HG02852 (cell line): ENCODE measurements around the gene BAG3.
A peak's percentile ranks its signal among the peaks of the same experiment; 100 is the strongest.
"Not testable (repeated sequence)": the region's sequence is repeated elsewhere in the genome, so short reads cannot be mapped to it uniquely, and the experiment has no call there.

Source experiments
- ATAC-seq: cut with Tn5 transposase; IDR thresholded peaks from one replicate; pipeline ENCODE4 v1.9.1; 2021; ENCODE audit warnings: mild to moderate bottlenecking, moderate library complexity; ENCODE audit not compliant: unreplicated experiment

Gene BAG3

DNA sequence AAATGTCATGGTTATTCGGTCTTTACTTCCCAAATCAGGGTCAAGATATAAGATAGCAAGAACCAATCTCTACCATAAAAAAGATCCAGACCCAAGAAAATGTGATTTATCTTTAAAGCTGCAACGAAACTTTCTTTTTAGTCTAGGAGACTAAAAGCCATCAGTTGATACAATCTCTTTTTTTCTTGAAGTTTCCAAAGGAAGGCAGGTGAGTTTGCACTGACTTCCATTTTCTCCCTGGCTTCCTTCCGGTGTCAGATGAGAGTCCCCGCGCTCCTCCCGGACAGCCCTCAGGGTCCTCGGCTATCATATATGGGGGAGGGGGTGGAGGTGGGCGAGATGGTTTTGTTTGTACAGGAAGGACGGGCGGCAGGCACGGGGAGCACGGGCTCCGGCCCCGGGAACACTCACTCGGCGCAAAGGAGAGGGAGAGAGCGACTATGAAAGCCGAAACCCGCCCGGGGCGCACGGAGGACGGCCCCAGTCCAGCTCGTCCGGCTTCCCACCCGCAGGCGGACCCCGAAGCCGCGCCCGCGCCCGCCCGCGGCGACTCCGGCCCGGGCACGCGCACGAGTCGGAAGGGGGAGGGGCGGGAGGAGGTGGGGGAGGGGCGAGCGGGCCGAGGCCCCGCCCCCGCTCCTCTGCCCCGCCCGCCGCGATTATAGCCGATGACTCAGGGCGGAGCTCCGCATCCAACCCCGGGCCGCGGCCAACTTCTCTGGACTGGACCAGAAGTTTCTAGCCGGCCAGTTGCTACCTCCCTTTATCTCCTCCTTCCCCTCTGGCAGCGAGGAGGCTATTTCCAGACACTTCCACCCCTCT is at the start of gene BAG3:
Gene BAG3 (plus strand): TSS at position 689 of the 822 bp plus-strand sequence. CDS start 296 bp downstream, outside the sequence.
- ATAC-seq: peak; percentile 70

DNA sequence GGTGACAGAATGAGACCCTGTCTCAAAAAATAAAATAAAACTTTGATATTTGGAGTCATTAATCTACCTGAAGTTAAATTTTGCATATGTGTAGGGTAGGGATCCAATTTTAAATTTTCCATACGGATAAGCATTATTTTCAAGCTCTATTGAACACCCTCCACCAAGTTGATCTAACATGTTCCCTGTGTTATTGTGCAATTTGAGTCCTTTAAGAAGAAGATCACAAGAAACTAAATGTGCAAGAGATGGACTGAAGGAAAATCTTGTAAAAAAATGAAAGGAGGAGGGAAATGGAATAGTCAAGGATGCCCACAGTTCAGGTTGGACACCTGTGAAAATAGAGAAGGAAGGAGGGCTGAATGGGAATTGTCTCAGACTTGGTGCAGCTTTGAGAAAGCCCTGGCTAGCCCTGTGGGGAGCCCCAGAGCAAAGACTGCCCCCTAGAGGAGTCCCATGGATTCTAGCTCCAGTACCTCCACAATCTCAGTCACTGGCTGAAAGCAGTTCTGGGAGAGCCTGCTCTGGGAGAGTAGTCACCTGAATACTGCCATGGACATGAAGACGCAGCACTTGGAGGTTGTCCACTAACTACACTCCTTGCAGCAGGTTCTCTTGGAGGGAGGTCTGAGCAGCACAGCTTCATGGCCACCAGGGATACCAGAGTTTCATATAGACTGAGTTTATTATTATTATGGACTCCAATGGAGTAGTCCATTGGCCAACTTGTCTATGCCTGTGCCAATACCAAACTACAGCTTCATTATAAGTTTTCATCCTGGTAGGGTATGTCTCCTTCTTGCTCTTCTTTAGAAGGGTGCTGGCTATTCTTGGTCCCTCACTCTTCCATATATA is 48.7 kb upstream of the BAG3 start:
- no peak for ATAC-seq

DNA sequence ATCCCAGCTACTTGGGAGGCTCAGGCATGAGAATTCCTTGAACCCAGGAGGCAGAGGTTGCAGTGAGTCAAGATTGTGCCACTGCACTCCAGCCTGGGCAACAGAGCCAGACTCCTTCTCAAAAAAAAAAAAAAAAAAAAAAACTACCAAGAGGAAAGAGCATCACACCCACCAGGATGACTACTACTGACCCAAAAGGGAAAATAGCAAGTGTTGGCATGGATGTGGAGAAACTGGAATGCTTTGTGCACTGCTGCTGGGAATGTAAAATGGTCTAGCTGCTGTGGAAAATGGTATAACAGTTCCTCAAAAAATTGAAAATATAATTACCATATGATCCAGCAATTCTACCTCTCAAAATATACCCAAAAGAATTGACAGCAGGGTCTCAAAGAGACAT is 46.7 kb upstream of the BAG3 start:
- ATAC-seq: no peak

DNA sequence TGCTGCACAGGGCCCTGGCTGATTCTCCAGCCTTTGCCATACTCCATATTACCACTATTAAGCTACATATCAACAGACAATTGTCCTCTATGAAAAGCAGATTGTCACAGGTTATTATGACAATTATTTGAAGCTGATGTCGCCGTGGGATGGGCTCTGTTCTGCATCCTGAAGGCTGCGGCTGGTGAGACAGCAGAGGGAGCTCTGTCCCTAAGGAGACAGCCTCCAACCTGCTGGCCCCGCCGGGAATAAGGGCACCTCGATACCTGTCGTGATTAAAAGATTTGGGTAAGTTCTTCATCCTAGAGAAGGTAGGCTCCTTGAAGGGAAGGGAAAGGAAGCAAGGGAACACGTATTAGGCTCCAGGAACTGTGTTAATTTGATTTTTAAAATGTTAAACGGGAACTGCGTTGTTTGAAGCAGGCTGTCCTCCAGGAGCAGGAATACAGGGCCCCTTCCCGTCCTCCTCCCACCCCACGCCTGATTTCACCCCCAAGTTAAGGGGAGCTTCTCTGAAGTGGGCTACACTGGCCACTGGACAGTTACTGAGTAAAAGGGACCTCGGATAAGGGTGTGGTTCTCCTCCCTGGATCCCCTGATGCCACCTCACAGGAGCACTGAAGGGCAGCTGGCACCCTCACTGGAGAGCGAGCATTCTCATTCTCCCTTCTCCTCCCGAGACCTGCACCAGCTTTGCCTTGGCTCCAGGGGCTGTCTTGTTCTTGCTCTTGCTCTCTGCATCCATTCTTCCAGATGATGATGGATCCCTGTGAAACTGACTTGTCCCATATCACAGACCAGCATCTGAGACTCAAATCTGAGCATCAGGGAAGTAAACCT is 42.6 kb upstream of the BAG3 start:
- no peak for ATAC-seq

DNA sequence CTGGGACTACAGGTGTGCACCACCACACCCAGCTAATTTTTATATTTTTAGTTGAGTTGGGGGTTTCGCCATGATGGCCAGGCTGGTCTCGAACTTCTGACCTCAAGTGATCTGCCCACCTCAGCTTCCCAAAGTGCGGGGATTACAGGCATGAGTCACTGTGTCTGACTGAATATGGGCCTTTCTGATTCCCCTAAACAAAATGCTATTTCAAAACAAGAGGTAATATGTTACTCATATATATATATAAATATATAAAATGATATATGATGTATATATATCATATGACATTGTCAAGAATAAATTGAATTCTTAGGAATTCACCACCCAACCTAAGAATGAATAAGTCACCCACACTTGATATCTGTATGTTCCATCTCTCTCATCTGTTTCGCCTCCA is 41.7 kb upstream of the BAG3 start:
- no peak for ATAC-seq

DNA sequence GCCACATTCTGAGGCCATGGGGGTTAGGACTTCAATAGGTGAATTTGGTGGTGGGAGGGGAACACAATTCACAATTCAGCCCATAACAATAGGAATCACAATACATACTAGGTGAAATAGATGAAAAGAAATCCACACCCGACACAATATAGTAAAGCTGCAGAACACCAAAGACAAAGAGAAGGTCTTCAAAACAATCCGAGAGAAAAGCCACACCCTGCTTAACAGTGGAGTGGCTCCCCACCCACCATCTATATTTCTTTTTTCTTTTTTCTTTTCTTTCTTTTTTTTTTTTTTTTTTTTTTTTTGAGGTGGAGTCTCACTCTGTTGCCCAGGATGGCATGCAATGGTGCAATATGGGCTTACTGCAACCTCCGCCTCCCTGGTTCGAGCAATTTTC is 39.7 kb upstream of the BAG3 start:
- no peak for ATAC-seq

DNA sequence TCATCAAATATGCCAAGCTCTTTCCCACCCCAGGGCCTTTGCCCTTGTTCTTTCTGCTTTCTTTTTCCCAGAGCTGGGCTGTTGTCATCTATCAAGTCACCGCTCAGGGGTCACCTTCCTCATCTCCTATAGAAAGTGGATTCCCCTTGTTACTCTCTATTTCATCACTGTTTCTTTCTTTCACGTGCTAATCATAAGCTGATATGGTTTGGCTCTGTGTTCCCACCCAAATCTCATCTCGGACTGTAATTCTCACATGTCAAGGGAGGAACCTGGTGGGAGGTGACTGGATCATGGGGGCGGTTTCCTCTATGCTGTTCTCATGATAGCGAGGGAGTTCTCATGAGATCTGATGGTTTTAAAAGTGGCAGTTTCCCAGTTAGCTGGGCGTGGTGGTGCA is 37.4 kb upstream of the BAG3 start:
- no peak for ATAC-seq

DNA sequence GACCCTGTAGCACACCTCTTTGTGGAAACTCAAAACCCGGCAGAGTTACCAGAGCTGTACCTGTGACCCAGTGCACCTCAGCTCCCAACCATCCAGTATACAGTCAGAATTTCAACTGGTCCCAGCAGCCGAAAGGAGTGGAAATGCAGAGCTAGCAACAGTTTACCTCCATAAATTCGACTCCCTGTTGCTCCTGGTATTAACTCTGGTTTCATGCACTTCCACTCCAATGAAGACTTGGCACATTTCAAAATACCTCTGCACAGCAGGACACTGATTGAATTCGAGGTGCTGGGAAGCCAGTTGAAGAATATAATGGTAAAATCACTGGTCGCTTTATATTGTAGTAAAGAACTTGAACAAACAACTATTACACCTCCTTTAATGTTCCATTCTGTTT is 36.5 kb upstream of the BAG3 start:
- ATAC-seq: no peak

DNA sequence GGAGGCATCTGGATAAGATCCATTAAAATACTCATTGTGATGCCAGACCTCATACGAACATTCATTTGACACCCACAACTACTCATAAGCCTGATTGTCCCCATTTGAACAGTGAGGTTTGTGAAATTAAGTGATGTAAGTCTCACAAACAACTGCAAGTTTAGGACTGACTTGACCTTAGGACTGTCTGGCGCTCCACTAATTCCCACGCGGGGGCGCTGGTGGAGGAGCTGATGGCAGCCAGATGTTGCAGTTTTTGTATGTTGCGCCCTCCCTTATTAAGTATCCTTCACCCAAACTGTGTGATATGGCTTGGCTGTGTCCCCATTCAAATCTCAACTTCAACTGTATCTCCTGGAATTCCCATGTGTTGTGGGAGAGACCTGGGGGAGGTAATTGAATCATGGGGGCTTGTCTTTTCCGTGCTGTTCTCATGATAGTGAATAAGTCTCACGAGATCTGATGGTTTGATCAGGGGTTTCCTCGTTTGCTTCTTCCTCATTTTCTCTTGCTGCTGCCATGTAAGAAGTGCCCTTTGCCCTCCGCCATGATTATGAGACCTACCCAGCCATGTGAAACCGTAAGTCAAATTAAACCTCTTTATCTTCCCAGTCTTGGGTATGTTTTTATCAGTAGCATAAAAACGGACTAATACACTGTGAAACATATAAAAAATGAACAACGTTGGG is 34.2 kb upstream of the BAG3 start:
- no peak for ATAC-seq

DNA sequence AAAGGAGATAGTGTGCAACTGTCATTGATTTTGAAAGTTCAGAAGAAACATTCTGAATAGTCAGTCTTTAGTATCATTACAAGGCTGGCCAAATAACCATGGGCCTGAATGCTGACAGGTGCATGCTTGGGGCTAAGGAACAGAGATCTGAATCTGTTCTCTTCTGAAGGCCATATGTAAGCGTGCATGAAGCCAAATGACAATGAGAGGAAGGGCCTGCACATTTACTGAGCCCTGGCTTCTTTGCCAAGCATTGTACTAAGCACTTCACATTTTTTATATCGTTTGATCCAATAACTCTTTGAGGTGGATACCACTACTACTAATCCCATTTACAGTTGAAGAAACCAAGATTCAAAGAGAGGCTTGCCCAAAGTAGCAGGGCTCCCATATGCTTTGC is 32.0 kb upstream of the BAG3 start:
- ATAC-seq: no peak

DNA sequence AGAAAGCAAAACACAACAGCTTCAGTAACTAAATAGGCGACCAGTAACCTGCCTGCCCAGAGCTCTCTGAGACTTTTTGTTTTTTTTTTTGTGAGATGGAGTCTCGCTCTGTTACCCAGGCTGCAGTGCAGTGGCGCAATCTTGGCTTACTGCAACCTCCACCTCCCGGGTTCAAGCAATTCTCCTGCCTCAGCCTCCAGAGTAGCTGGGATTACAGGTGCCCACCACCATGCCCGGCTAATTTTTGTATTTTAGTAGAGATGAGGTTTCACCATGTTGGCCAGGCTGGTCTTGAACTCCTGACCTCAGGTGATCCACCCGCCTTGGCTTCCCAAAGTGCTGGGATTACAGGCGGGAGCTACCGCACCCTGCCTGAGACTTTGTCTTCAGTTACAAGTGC is 31.4 kb upstream of the BAG3 start:
- not testable (repeated sequence) for ATAC-seq

DNA sequence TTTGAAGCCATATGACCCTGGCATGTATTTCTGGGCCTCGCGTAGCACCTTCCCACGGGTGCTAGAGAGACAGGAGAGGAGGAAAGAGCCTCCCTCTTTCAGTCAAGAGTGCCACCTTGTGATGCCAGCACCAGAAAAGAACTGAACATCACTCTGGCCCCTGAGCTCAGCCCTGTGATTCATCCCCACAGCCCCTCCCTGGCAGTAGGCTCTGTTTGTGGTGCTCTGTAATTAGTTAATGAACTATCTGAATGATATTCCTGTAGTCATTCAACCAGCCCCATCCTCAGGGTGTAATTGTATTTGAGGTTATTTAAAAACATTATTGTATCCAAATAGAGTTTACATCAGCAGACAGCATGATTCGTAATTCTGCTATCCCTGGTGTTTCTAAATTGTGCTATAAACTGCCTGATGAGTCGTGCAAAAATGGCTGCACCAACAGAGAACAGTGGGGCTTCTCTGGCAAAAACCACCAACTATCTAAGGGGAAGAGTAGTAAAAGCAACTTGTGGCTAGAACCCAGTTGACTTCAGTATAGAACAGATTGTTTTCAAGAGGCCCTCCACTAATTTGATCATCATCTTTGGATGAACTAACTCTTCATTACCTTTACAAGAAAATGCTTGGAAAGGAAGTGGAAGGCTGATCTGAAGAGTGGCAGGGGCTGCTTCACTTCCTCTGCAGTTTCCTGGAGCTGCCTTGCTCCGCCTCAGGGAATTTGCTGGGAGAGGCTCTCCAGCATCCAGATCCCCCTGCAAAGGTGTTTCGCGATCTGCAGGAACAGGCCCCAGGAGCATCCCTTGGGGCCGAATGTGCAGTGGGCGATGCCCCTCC is 30.7 kb upstream of the BAG3 start:
- no peak for ATAC-seq

DNA sequence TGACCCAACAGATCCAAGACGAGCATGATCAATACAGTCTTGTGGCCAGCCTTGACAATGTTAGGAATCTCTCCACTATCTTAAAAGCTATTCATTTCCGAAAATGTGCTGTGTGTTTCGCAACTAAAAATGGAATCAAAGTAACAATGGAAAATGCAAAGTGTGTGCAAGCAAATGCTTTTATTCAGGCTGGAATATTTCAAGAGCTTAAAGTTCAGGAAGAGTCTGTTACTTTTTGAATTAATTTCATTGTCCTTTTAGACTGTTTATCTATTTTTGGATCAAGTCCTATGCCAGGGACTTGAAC is 30.1 kb upstream of the BAG3 start:
- ATAC-seq: no peak

DNA sequence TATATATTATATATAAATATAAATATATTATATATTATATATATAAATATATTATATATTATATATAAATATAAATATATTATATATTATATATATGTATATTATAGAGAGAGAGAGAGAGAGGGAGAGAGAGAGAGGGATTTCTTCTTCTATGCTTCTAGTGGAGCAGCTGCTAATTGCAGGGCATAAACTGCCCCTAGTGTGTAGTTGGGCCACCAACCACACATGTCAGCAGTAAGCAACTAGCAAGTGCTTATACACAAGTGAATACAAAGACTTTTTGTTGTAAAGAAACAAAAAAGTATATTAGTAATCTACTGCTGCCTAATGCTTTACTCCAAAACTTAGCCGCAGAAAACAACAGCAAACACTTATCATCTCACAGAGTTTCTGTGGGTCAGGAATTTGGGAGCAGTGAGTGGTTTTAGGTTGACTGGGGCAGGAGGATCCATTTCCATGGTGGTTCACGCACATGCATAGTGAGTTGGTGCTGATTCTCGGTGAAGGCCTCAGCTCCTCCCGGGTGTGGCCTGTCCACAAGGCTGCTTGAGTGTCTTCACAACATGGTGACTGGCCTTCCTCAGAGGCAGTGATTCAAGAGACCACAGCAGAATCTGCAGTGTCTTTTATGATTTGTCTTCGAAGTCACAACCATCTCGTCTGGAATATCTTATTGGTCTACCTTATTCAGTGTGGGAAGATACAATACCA is 25.5 kb upstream of the BAG3 start:
- ATAC-seq: no peak

DNA sequence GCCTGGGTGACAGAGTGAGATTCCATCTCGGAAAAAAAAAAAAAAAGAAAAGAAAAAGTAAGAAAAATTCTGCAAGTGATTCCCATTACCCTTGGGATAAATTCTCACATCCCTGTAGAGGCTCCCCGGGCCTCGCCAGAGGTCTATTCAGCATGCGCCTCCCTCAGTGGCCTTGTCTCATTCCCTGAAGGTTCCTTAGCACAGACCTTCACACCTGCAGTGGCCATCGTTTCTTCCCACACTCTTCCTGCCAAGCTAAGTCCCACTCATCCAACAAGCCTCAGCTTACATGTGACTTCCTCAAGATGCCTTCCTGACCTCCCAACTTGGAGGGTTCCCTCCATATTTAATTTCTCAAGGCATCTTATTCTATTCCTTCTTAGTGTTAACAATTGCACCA is 20.9 kb upstream of the BAG3 start:
- ATAC-seq: no peak

DNA sequence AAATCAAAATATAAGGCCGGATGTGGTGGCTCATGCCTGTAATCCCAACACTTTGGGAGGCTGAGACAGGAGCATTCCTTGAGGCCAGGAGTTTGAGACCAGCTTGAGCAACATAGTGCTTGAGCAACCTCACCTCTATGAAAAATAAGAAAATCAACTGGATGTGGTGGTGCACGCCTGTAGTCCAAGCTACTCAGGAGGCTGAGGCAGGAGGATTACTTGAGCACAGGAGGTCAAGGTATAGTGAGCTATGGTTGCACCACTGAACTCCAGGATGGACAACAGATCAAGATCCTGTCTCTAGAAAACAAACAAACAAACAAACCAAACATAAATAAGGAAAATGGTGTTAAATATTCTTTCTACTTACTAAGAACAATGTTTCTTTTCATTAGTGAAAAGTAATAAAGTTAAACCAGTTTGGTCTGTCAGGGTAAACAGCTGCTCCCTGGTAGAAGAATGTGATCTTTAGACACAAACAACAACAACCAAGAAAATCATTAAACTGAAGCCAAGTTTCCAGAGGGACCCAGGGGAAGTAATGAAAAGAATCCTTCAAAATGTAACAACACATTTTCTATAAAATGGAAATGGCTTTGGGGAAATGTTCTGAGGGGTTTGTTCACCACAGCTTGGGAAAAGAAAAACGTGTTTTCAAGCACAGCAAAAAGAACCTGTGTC is 17.5 kb upstream of the BAG3 start:
- ATAC-seq: no peak

DNA sequence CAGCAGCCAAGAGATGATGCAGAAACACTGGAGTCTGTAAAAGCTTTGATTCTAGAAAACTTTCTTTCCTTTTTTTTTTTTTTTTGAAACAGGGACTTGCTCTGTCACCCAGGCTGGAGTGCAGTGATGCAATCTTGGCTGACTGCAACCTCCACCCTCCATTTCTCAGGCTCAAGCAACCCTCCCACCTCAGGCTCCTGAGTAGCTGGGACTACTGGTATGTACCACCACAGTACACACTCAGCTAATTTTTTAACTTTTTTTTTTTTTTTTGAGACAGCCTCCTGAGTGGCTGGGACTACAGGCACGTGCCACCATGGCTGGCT is 17.0 kb upstream of the BAG3 start:
- ATAC-seq: no peak

DNA sequence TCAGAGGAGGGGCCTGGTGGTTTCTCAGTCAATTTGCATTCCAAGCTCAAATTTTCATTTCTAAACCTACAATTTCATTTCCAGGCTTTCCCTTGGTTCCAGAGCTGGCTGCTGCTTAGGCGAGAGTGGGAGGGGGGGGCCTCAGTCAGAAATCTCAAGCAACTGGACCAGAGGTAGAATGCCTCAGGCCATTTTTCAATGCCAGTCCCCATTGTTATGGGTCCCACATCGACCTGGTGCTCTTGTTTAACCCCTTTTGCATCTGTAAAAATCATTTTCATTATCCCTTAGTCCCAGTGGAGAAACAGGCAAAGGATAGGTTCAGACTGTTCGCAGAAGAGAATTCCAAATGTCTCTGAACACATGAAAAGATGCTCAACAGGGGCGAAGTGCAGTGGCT is 13.5 kb upstream of the BAG3 start:
- no peak for ATAC-seq

DNA sequence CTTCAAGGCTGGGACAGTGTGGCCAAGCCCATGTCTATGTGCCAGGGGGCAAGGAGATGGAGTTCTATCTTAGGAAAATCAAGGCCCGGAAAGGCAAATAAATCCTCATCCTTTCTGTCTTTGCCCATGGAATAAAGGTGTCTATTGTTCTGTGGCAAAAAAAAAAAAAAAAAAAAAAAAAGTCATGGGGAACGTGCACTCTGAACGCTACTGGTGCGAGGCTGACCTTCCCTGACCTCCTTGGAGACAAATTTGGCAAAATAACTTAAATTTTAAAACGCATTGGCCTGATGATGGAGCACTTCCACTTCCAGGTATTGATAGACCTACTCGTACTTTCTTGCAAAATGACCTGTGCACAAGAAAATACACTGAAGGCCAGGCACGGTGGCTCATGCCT is 12.2 kb upstream of the BAG3 start:
- no peak for ATAC-seq
